ENCODE data around the gene GTSE1.

The GTSE1 gene

DNA sequence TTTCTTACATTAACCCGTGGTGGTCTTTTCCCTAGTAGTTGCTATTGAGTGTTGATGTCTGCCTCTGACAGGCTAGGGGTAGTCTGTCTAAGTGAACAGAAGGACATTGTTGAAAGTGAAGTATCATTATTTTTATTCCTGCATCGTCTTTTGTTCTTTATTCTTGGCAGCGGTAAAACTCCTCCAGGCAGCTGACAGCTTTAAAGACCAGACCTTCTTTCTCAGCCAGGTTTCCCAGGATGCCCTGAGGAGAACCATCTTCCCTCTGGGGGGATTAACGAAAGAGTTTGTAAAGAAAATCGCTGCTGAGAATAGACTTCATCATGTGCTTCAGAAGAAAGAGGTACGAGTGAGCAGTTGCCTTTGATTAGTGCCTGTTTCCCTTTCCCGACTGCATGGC, 53.5 kb downstream of the GTSE1 start:
- no peak overlapping the region for H3K4me3 ChIP-seq (ENCODE audit: low read depth, low read length)
- DNase-seq (ENCODE audit: low read depth, low spot score): no peak
- no peak for TF ChIP-seq CTCF (IDR thresholded peaks at IDR 0.05; ENCODE audit: insufficient read depth, low read length, missing control alignments)
- CTCF ChIA-PET: interaction anchor here (0.6 to 3.6 kb wide), 3 partner anchors 17 to 192 kb away, joined by 3 to 16 read pairs (median 8); no protein-coding TSS in a partner anchor
- POLR2A ChIA-PET: no interaction called here

DNA sequence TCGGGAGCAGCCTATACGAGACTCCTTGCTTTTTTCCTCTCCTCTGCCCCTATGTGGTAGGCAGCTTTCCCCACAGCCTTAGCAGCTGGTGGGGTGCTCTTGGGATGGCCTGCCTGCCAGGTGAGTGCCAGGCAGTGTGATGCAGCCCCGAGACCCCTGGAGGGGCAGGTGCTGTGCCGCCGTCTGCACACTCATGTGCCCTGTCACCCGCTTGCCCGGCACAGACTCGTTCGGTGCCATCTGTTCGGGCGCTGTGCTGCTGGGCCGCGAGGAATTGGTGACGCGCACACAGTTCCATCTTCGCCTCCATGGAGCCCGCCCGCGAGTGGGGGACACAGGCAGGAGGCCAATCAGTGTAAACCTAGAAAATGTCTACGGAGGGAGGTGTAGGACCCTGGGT, 54.0 kb downstream of the GTSE1 start:
- CTCF ChIA-PET: interaction anchor here (1.3 to 3.6 kb wide), 3 partner anchors 12 to 192 kb away, joined by 3 to 16 read pairs (median 8); no protein-coding TSS in a partner anchor
- POLR2A ChIA-PET: no interaction called here

DNA sequence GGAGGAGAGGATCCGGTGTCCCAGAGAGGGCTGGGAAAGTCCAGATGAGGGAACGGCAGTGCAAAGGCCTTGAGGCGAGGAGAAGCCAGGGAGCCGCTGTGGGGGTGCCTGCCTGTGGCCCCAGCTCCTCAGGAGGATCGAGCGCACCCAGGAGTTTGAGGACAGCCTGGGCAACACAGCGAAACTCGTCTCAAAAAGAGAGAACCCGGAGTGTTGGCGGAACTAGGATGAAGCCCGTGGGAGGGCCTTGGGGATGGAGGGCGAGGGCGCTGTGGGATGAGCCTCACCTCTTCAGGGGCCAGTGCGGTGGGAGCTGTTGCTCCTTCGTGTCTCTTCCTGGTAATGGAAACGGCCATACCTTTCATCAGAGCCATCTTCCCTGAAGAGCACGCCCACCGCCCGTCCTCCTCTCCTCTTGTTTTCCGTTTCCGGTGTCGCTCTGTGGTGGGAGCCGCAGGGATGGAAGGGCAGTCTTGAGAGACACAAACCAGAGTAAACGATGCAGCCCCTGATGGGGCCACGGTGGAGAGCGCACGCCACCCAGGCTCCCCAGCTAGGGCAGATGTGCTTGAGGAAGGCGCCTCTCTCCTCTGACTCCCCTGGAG, 54.6 kb downstream of the GTSE1 start:
- no peak for DNase-seq (ENCODE audit: low read depth, low spot score)
- ChIA-PET CTCF (interaction anchor here (1.3 to 3.6 kb wide), 3 partner anchors 12 to 191 kb away, joined by 3 to 16 read pairs (median 8); no protein-coding TSS in a partner anchor), POLR2A (no interaction called here)
- H3K4me3 ChIP-seq (ENCODE audit: low read depth, low read length): no peak overlapping the region
- no peak for TF ChIP-seq CTCF (IDR thresholded peaks at IDR 0.05; ENCODE audit: insufficient read depth, low read length, missing control alignments)

More for the DNA sequence above, 54.0 kb downstream of the GTSE1 start:
- no peak overlapping the region for H3K4me3 ChIP-seq (ENCODE audit: low read depth, low read length)
- DNase-seq (ENCODE audit: low read depth, low spot score): no peak
- TF ChIP-seq CTCF (IDR thresholded peaks at IDR 0.05; ENCODE audit: insufficient read depth, low read length, missing control alignments): no peak

- no peak for DNase-seq (ENCODE audit: low read depth, low spot score)
- H3K4me3 ChIP-seq (ENCODE audit: low read depth, low read length): no peak overlapping the region
- ChIA-PET CTCF (interaction anchor here (1.3 to 3.6 kb wide), 2 partner anchors 11 to 15 kb away, joined by 3 to 16 read pairs; no protein-coding TSS in a partner anchor), POLR2A (no interaction called here)
- TF ChIP-seq CTCF (IDR thresholded peaks at IDR 0.05; ENCODE audit: insufficient read depth, low read length, missing control alignments): no peak
These were observed 55.1 kb downstream of the GTSE1 start for GRCh38 chr22:46351767-46352166.

GRCh38 chr22:46352276-46352675, 55.6 kb downstream of the GTSE1 start:
- no peak for DNase-seq (ENCODE audit: low read depth, low spot score)
- TF ChIP-seq CTCF (IDR thresholded peaks at IDR 0.05; ENCODE audit: insufficient read depth, low read length, missing control alignments): no peak
- H3K4me3 ChIP-seq (ENCODE audit: low read depth, low read length): no peak overlapping the region
- POLR2A ChIA-PET: no interaction called here
- CTCF ChIA-PET: interaction anchor here (0.9 to 3.6 kb wide), 2 partner anchors 15 to 189 kb away, joined by 4 to 16 read pairs; no protein-coding TSS in a partner anchor

GRCh38 chr22:46352691-46353386, 56.2 kb downstream of the GTSE1 start:
- H3K4me3 ChIP-seq (ENCODE audit: low read depth, low read length): no peak overlapping the region
- DNase-seq (ENCODE audit: low read depth, low spot score): no peak
- ChIA-PET POLR2A (no interaction called here), CTCF (interaction anchor here (0.9 to 1.3 kb wide), 2 partner anchors 8 to 188 kb away, joined by 4 to 5 read pairs; no protein-coding TSS in a partner anchor)
- no peak for TF ChIP-seq CTCF (IDR thresholded peaks at IDR 0.05; ENCODE audit: insufficient read depth, low read length, missing control alignments)

All from AG04449 (cell line).